LoVo (cell line): ENCODE results near the gene HMX3.

ENCODE experiments used
- DNase-seq: peaks from one replicate; pipeline ENCODE4 v3.0.0-alpha.2; 2016; ENCODE audit warnings: low spot score

The HMX3 gene

GRCh38 chr10:123135415-123136141 is at the start of gene HMX3:
Gene HMX3, plus strand, starts transcription at chr10:123135970. Its CDS starts 81 bp downstream, at chr10:123136051.
- no peak for DNase-seq

DNA sequence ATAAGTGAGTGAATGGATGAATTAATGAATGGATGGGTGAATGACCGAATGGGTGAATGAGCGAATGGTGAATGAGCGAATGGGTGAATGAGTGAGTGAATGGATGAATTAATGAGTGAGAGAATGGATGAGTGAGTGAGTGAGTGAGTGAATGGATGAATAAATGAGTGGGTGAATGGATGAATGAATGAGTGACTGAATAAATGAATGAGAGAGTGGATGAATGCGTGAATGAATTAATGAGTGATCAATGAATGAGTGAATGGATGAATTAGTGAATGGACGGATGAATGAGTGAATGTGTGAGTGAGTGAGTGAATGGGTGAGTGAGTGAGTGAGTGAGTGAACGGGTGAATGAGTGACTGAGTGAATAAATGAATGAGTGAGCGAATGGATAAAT is 49.5 kb upstream of the HMX3 start:
- no peak for DNase-seq

DNA sequence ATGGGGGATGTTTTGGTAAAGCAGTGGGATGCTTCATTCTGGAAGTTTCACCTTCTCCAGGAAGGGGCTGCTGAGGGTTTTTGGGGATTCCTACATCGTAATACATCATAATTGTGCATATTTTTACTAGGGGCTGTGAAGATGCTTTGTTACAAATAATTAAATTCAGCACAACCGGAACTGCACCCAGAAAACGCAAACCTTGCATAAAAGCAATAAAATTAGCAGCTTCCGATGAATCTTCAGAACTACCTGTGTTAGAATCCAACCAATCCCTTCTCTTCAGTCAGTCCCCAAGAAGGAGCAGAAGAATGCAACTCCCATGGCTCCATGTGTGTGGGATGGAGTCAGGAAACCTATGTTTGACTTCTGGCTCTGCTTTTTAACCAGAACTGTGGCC is 48.4 kb upstream of the HMX3 start:
- no peak for DNase-seq

DNA sequence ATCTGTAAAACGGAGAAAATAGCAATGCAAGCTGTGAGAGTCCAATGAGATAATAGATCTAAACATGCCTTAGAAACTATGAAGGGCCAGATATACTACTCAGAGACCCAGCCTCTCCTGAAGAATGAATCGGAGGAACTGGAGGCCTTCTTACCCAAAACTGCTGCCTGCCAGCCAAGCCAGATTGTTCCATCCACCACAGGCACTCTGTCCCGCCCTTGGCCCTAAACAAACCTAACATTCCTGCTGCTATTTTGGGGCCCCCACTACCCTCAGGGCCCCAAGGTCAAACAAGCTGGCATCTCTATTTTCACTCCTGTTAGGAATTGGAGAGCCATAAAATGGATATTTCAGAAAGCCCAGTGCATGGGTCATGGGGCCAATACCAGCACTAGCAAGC is 48.0 kb upstream of the HMX3 start:
- DNase-seq, result no peak

DNA sequence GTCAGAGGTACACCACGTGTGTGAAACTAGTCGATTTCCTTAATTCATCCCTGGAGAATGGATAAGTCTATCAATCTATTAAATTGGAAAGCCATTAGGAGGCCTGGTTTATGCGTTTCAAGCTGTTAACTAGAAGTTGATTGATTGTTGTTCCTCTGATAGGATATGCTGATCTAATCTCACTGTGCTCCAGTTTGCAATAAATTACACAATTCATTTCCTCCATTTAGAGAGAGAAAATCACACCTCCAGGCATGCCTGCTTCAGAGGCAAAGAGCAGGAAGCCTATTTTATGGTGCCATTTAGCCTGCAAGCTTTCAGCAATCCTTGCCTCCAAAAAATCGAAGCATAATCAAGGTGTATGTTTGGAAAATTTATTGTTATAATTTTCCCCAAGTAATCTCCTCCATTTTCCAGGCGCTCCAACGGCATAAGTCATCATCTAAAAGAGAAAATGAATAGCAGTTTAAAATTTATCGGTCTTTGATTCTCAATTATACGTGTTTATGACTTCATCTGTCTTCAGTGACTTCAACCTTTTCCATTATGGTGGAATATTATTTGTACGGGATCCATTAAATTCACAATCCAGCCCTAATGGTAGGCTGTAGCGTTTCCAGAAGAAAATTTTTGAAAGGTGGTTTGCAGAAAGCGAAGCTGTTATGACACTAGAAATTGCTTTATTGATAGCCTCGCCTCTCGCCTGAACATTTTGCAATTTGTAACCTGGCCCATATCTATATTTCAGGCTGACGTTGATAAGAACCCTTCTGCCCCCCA is 42.9 kb upstream of the HMX3 start:
- DNase-seq, result no peak

DNA sequence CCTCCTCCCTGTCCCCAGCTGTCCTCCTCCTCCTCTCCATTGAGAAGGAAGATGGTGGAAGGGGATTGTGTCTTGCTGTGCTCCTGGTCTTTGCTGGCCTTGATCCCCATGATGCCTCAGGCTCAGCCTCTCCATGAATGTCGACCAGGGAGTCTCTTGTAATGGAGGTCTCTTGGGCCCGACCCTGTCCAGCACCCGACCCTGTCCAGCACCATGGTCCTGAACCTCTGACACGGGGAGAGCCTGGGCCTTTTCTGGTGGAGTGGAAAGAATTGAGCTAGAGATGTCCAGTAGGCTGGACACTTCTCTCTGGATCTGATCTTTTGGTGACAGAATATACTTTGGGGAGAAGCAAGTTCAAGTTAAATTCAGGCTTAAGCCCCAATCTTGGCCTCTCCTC is 42.3 kb upstream of the HMX3 start:
- DNase-seq, result no peak

DNA sequence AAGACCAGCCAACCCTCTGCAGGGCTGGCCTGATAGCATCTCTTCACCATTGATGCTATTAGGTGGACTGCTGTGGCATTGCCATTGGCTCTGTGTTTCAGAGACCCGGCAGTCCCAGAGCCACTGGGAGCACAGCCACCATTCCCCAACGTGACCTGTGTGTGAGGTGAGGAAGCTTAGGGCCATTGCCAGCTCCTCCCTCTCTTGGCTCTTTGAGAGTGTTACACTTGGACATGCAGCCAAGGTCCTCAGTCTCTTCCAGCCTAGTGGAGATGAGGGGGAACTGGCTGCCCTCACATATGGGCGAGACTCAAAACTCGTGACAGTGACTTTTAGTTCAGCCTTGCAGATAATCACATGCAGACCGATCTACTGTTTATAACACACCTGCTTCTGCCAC is 39.3 kb upstream of the HMX3 start:
- no peak for DNase-seq

- DNase-seq, result no peak
Measured at GRCh38 chr10:123097039-123097438, 38.7 kb upstream of the HMX3 start.

DNA sequence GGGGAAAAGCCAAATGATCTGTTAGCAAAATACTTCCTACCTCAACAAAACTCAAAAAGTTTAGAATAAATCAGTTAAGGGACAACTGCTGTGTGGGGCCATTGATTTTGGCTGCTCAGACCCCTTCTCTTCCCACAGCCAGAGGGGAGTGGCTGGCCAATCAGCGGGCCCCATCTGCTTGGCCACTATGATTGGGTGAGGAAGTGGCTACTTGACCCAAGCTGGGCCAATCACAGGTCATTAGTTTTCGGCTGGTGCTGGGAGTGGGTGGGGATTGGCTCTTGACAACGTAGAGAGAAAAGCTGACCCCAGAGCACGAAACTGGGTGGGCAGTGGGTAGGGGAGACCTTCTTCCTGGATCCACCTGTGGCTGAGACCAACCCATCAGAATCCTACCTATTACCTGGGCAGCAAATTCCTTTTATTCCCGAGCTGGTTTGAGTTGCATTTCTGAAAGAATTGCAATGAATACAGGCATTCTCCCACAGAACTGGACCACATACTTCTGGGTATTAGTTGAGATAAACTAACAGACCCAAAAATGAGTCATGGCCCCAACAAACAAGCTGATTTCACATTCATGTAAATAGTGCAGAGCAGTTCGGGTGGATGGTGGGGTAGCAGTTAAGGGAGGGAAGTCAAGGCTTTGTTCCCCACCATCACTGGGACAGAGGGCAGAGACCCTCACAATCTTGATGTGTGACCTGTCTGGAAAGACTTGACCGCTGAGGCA is 35.6 kb upstream of the HMX3 start:
- DNase-seq, result no peak

DNA sequence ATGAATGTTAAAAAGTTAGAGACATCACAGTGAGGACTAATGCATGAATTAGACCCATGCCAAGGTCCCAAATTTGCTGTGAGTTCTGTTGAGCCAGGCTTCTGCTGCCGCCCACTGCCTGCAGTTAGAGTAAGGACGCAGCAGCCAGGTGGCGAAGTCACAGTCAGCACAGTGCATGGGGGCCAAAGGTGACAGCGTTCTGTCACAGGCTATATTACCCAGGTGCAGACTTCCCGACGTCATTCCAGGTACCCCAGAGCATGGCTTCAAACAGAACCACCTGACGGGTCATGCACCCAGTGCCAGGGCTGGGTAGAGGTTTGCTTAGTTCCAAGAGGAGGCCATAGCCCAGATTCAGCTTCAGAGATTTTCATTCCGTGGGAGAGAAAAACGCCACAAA is 33.9 kb upstream of the HMX3 start:
- DNase-seq, result no peak

GRCh38 chr10:123102673-123103072 is 33.1 kb upstream of the HMX3 start:
- DNase-seq, result no peak

DNA sequence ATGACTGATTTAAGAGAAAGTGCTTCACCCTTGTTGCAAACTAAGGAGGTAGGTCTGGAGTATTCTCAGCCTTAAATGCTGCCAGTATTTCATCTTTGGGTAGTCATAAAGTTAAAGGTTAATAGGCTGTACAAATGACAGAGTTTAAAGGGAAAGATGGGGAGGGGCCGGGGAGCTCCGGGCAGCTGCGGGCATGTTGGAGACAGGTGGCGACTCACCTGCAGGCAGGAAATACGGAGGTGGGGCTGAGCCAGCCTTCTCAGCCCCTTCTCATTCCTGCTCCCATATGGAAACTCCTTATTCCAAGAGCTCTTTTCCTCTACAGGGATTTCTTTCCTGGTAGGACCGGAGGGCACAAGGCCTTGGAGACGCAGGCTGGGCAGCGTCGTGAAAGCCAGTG is 31.8 kb upstream of the HMX3 start:
- DNase-seq, result peak; percentile 29

GRCh38 chr10:123109466-123109865 is 26.3 kb upstream of the HMX3 start:
- no peak for DNase-seq

GRCh38 chr10:123117644-123118417 is 17.9 kb upstream of the HMX3 start:
- no peak for DNase-seq

DNA sequence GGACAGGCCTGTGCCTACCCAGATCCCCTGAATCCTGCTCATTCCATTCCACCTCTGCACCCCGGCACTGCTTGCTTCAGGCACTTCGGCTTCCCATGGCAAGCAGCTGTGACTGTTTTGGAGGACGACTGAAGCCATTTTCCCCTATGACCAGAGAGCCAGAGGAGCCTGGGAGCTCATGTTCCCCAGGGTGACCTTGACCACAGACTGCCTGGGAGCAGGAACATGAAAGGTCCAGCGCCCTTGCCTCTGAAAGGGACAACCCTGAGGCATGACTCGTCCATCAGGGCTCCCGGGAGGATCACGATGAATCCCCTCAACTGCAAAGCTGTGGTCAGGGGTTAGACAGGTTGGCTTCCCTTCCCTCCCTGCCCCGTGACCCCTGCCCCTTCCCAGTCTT is 16.7 kb upstream of the HMX3 start:
- no peak for DNase-seq

GRCh38 chr10:123126246-123126645 is 9.5 kb upstream of the HMX3 start:
- DNase-seq, result no peak

GRCh38 chr10:123129618-123130271 is 6.0 kb upstream of the HMX3 start:
- DNase-seq, result peak; percentile 41

- DNase-seq, result peak; percentile 77
Measured at GRCh38 chr10:123132576-123133477, 2.9 kb upstream of the HMX3 start.

- DNase-seq, result no peak
Measured at GRCh38 chr10:123133541-123134342, 2.0 kb upstream of the HMX3 start.
